ENCODE results near the gene BTBD2. TPM values are rescaled to one million over a fixed set of nuclear protein-coding genes. Genes with fewer than 3 reads are reported as not detected.

BTBD2 gene
- total and polyA plus RNA-seq, 2 experiments from 2014 or later, result 23.8 to 130 TPM

- H3K36me3 ChIP-seq (ENCODE audit: insufficient read depth), result peaks cover 4% of the 10 kb centered on the region; the same call in 1 of the 2 replicates
- DNase-seq (ENCODE audit: low spot score), result no peak
- no peak overlapping the region for H3K4me2 ChIP-seq
- peaks cover 36% of the 10 kb centered on the region for H4K20me1 ChIP-seq (replicated peaks; ENCODE audit: insufficient read depth)
- H3K79me2 ChIP-seq (replicated peaks; ENCODE audit: insufficient read depth), result peaks cover 100% of the 10 kb centered on the region
- H3K9me2 ChIP-seq (ENCODE audit: insufficient read depth), result no peaks in the 10 kb centered on the region
- Mint-ChIP-seq H3K36me3 (ENCODE audit: low read depth) (peaks cover 13% of the 10 kb centered on the region; the same call in 2 of the 3 replicates), H3K27ac (no peak overlapping the region), H3K9me3 (no peaks in the 10 kb centered on the region), H3K4me3 (no peak overlapping the region; the same call in 2 of the 3 replicates), H3K27me3 (ENCODE audit: insufficient read depth, low read depth, poor library complexity) (peaks cover 11% of the 10 kb centered on the region), H3K4me1 (peaks cover 6% of the 10 kb centered on the region)
- TF ChIP-seq CREB1 (CRISPR knock-in tag; IDR thresholded peaks at IDR 0.05; ENCODE audit: low read depth), result no peak
- no peak for TF ChIP-seq POLR2AphosphoS5 (IDR thresholded peaks at IDR 0.05; ENCODE audit: low read depth)
- TF ChIP-seq NANOG (IDR thresholded peaks at IDR 0.05; ENCODE audit: borderline replicate concordance), result no peak
- no peak for TF ChIP-seq STAT1 (IDR thresholded peaks at IDR 0.05; ENCODE audit: unreplicated experiment)
- no peak for TF ChIP-seq ZNF114 (CRISPR knock-in tag; IDR thresholded peaks at IDR 0.05)
- TF ChIP-seq ZNF462 (CRISPR knock-in tag; IDR thresholded peaks at IDR 0.05), result no peak
- TF ChIP-seq REST (IDR thresholded peaks at IDR 0.05; ENCODE audit: unreplicated experiment), result no peak
- TF ChIP-seq EZH2 (IDR thresholded peaks at IDR 0.05; ENCODE audit: low read depth, unreplicated experiment), result no peak
- TF ChIP-seq JUNB (IDR thresholded peaks at IDR 0.05; ENCODE audit: unreplicated experiment), result no peak
- TF ChIP-seq ZNF331 (CRISPR knock-in tag; IDR thresholded peaks at IDR 0.05; ENCODE audit: low read depth), result no peak
- no peak for TF ChIP-seq ETS1 (IDR thresholded peaks at IDR 0.05)
- TF ChIP-seq CTCF (conservative IDR thresholded peaks at IDR 0.05; ENCODE audit: low read depth in 2 of 2), result no peak
- no peak for TF ChIP-seq EZH2phosphoT487 (IDR thresholded peaks at IDR 0.05; ENCODE audit: unreplicated experiment)
- H3K4me1 ChIP-seq (ENCODE audit: insufficient read depth), result no peaks in the 10 kb centered on the region
- no peak overlapping the region for H3K4me3 ChIP-seq
- peaks cover 3% of the 10 kb centered on the region; the same call in 1 of the 2 replicates for H3F3A ChIP-seq (replicated peaks; ENCODE audit: low read depth)
- no peak overlapping the region for H2AFZ ChIP-seq
- no peak for ATAC-seq
- H3K27me3 ChIP-seq (ENCODE audit: insufficient read depth), result no peaks in the 10 kb centered on the region
- H3K27ac ChIP-seq (ENCODE audit: low read depth), result no peak overlapping the region
Measured at GRCh38 chr19:1950640-1951039, 64.9 kb downstream of the BTBD2 start.
